Measurements from ENCODE around the gene ACADS. TPM values are rescaled to one million over a fixed set of nuclear protein-coding genes. Genes with fewer than 3 reads are reported as not detected.

ACADS gene
- total RNA-seq, 3 donors from 2014 or later (not counting 1 experiment from before 2014, with no cell fraction given): 14.9 to 18.6 (median 15.5) TPM

DNA sequence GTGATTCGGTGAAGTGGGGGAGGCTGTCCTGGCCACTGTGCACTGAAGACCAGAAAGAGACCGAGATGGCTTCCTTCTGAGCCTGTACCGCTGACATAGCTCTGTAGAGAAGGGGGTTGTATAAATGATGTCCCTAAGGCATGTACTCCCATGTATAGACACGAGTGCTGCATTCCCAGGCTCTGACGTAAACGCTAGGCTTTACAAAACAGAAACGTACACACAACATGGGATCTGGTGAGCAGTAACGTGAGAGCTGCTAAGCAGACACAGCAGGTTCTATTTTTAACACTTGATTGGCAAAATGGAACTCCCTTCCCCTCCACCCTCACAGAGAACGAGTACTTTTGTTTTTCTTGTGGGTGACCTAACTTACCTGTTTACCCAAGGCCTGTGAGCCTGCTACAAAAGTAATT lies 35.9 kb downstream of the ACADS start:
- 93% methylated on average over 9 of the region's 9 CpGs for WGBS (ENCODE audit: insufficient coverage)
- Mint-ChIP-seq H3K36me3 (no peaks in the 10 kb centered on the region), H3K9me3 (no peaks in the 10 kb centered on the region), H3K4me3 (no peak overlapping the region), H3K27ac (peak overlapping the region; percentile 4 to 8), H3K4me1 (no peaks in the 10 kb centered on the region), H3K27me3 (ENCODE audit: low read depth in 2 of 2) (no peaks in the 10 kb centered on the region)
- no peaks in the 10 kb centered on the region for H3K4me1 ChIP-seq (ENCODE audit: control insufficient read depth, insufficient read depth, low read length)
- H3K4me3 ChIP-seq (ENCODE audit: low read length): no peak overlapping the region
- no peaks in the 10 kb centered on the region for H3K27me3 ChIP-seq (ENCODE audit: control insufficient read depth, insufficient read depth, low read length)
- no peak overlapping the region for H3K27ac ChIP-seq (ENCODE audit: low read length)
- ATAC-seq (no peak), DNase-seq (peak in 1 of 2 donors; percentile 19)
- TF ChIP-seq CTCF (IDR thresholded peaks at IDR 0.05): no peak
- H3K9me3 ChIP-seq (ENCODE audit: control insufficient read depth, insufficient read depth, low read length): no peaks in the 10 kb centered on the region
- H3K36me3 ChIP-seq (ENCODE audit: control insufficient read depth, insufficient read depth, low read length): peaks cover 30% of the 10 kb centered on the region
- intact Hi-C loops (cut with micrococcal nuclease): no loop called here

GRCh38 chr12:120762086-120762485 lies 36.5 kb downstream of the ACADS start:
- Histone ChIP-seq H3K27me3 (ENCODE audit: control insufficient read depth, insufficient read depth, low read length) (no peaks in the 10 kb centered on the region), H3K4me3 (ENCODE audit: low read length) (no peak overlapping the region), H3K27ac (ENCODE audit: low read length) (no peak overlapping the region), H3K36me3 (ENCODE audit: control insufficient read depth, insufficient read depth, low read length) (peaks cover 35% of the 10 kb centered on the region), H3K9me3 (ENCODE audit: control insufficient read depth, insufficient read depth, low read length) (no peaks in the 10 kb centered on the region), H3K4me1 (ENCODE audit: control insufficient read depth, insufficient read depth, low read length) (no peaks in the 10 kb centered on the region)
- 96% methylated on average over 6 of the region's 6 CpGs for WGBS (ENCODE audit: insufficient coverage)
- Mint-ChIP-seq H3K27ac (peak overlapping the region in 1 of 2 donors; percentile 2), H3K4me1 (no peaks in the 10 kb centered on the region), H3K36me3 (no peaks in the 10 kb centered on the region), H3K27me3 (ENCODE audit: low read depth in 2 of 2) (no peaks in the 10 kb centered on the region), H3K9me3 (no peaks in the 10 kb centered on the region), H3K4me3 (no peak overlapping the region)
- intact Hi-C loops (cut with micrococcal nuclease): no loop called here
- TF ChIP-seq CTCF (IDR thresholded peaks at IDR 0.05): no peak
- DNase-seq (no peak), ATAC-seq (no peak)

DNA sequence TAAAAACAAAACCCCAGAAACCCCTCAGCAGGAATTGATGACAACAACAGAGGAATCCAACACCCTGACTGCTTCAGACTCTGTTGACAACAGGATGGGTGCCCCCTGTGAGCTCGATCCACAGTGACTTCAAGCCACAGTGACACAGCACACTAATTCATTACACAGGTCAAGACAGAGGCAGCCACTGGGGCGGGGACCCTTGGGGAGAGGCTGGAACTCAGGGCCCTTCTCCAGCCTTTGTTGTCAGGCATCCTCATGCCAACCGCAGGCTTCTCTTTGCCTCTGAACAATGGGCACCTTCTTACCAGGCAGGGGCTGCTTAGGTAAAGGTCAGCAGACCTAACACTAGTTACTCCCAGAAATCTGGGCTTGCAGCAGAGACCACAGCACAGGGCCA lies 37.6 kb downstream of the ACADS start:
- no peaks in the 10 kb centered on the region for H3K27me3 ChIP-seq (ENCODE audit: control insufficient read depth, insufficient read depth, low read length)
- WGBS (ENCODE audit: insufficient coverage): 62% methylated on average over 3 of the region's 3 CpGs
- no peaks in the 10 kb centered on the region for H3K9me3 Mint-ChIP-seq
- H3K36me3 ChIP-seq (ENCODE audit: control insufficient read depth, insufficient read depth, low read length): peaks cover 47% of the 10 kb centered on the region
- H3K9me3 ChIP-seq (ENCODE audit: control insufficient read depth, insufficient read depth, low read length): no peaks in the 10 kb centered on the region
- no peak overlapping the region for H3K4me3 ChIP-seq (ENCODE audit: low read length)
- H3K4me3 Mint-ChIP-seq: no peak overlapping the region
- TF ChIP-seq CTCF (IDR thresholded peaks at IDR 0.05): no peak
- no peak for ATAC-seq
- no peak for DNase-seq
- H3K4me1 Mint-ChIP-seq: no peaks in the 10 kb centered on the region
- H3K36me3 Mint-ChIP-seq: no peaks in the 10 kb centered on the region
- H3K27me3 Mint-ChIP-seq (ENCODE audit: low read depth in 2 of 2): no peaks in the 10 kb centered on the region
- intact Hi-C loops (cut with micrococcal nuclease): no loop called here
- no peaks in the 10 kb centered on the region for H3K4me1 ChIP-seq (ENCODE audit: control insufficient read depth, insufficient read depth, low read length)
- H3K27ac ChIP-seq (ENCODE audit: low read length): no peak overlapping the region
- H3K27ac Mint-ChIP-seq: peak overlapping the region in 1 of 2 donors; percentile 9

DNA sequence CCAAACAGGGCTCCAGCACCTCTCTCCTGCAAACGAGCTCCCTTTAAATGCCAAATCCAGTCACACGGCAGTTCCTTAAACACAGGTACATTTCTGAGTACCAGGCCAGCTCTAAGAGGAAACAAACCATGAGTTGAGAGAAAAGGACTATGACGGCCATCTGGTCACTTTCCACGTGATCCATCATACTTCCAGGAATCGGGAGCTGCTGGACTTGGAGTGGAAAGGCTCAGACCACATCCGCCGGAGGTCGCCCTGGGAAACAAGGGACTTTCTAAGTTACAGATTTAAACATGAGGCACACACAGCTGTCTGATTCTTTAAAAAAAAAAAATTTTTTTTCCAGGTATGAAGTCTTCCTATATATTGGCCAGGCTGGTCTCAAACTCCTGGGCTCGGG lies 39.2 kb downstream of the ACADS start:
- H3K4me3 ChIP-seq (ENCODE audit: low read length): no peak overlapping the region
- no peak for TF ChIP-seq CTCF (IDR thresholded peaks at IDR 0.05)
- Mint-ChIP-seq H3K4me1 (no peaks in the 10 kb centered on the region), H3K4me3 (no peak overlapping the region), H3K27me3 (ENCODE audit: low read depth in 2 of 2) (no peaks in the 10 kb centered on the region), H3K27ac (no peak overlapping the region), H3K9me3 (no peaks in the 10 kb centered on the region), H3K36me3 (no peaks in the 10 kb centered on the region)
- WGBS (ENCODE audit: insufficient coverage): 95% methylated on average over 9 of the region's 9 CpGs
- no peak for ATAC-seq
- intact Hi-C loops (cut with micrococcal nuclease): no loop called here
- H3K27ac ChIP-seq (ENCODE audit: low read length): no peak overlapping the region
- no peaks in the 10 kb centered on the region for H3K9me3 ChIP-seq (ENCODE audit: control insufficient read depth, insufficient read depth, low read length)
- no peaks in the 10 kb centered on the region for H3K27me3 ChIP-seq (ENCODE audit: control insufficient read depth, insufficient read depth, low read length)
- no peaks in the 10 kb centered on the region for H3K4me1 ChIP-seq (ENCODE audit: control insufficient read depth, insufficient read depth, low read length)
- H3K36me3 ChIP-seq (ENCODE audit: control insufficient read depth, insufficient read depth, low read length): peaks cover 51% of the 10 kb centered on the region
- DNase-seq: no peak

Measured in natural killer cell (primary cell).